Astrocyte of the cerebellum (primary cell): ENCODE measurements around the gene RALA.

Experiments
- DNase-seq: peaks from one replicate; pipeline ENCODE4 v3.0.0-alpha.2; 2011; ENCODE audit warnings: low read depth
- H3K4me3 ChIP-seq: 2 replicates; pipeline ENCODE4 v1.5.1; 2011; ENCODE audit warnings: mild to moderate bottlenecking, low read depth, low read length, moderate library complexity
- CTCF ChIP-seq: IDR thresholded peaks from 2 replicates; pipeline ENCODE4 v1.5.1; 2012; ENCODE audit warnings: low read length, low read depth, moderate library complexity, mild to moderate bottlenecking; ENCODE audit errors: missing control alignments
- in situ Hi-C: cut with HindIII; loops from 2 replicates; pipeline ENCODE4 v1.10.0; 2017; ENCODE audit warnings: low sequenced_read_pairs

RALA gene

GRCh38 chr7:39623047-39623731, at the start of gene RALA:
Gene RALA, plus strand, starts transcription at chr7:39623572. Its CDS starts 63,096 bp downstream, at chr7:39686668.
- DNase-seq = peak; percentile 75
- peak within 1 kb of the TSS; percentile 72 for H3K4me3 ChIP-seq
- in situ Hi-C loops = no loop called here
- no peak for TF ChIP-seq CTCF

GRCh38 chr7:39574673-39575349, 48.6 kb upstream of the RALA start:
- in situ Hi-C loops = loop anchor here (5.0 kb wide), 1 partner anchor 37 kb away; no protein-coding TSS in a partner anchor
- no peak for DNase-seq
- no peak overlapping the region for H3K4me3 ChIP-seq
- TF ChIP-seq CTCF = no peak

GRCh38 chr7:39577229-39577874, 46.0 kb upstream of the RALA start:
- in situ Hi-C loops = loop anchor here (5.0 kb wide), 1 partner anchor 35 kb away; no protein-coding TSS in a partner anchor
- no peak for DNase-seq
- H3K4me3 ChIP-seq = no peak overlapping the region
- TF ChIP-seq CTCF = no peak

GRCh38 chr7:39580149-39580874, 43.1 kb upstream of the RALA start:
- no peak overlapping the region for H3K4me3 ChIP-seq
- in situ Hi-C loops = loop anchor here (10.0 kb wide), 1 partner anchor 164 kb away; no protein-coding TSS in a partner anchor
- peak; percentile 93 for DNase-seq
- peak; percentile 75 for TF ChIP-seq CTCF

- DNase-seq = no peak
- no peak for TF ChIP-seq CTCF
- in situ Hi-C loops = loop anchor here (10.0 kb wide), 1 partner anchor 162 kb away; no protein-coding TSS in a partner anchor
- H3K4me3 ChIP-seq = no peak overlapping the region
Measured at GRCh38 chr7:39582536-39582935, 40.8 kb upstream of the RALA start.

- TF ChIP-seq CTCF = no peak
- DNase-seq = no peak
- in situ Hi-C loops = loop anchor here (10.0 kb wide), 1 partner anchor 161 kb away; no protein-coding TSS in a partner anchor
- H3K4me3 ChIP-seq = no peak overlapping the region
Measured at GRCh38 chr7:39583539-39583938, 39.8 kb upstream of the RALA start.
